Thoracic aorta (tissue), 2 donors: ENCODE measurements around the gene BBOF1. TPM values are rescaled to one million over a fixed set of nuclear protein-coding genes. Genes with fewer than 3 reads are reported as not detected.

ENCODE experiments used
- ATAC-seq: fragments of 150-250 bp; one replicate; pipeline ENCODE4 v1.8.0; 2017; ENCODE audit warnings: low read depth; ENCODE audit not compliant: insufficient number of reproducible peaks, low FRiP score
- DNase-seq: peaks from one replicate; pipeline ENCODE4 v3.0.0-alpha.2; 2020; ENCODE audit warnings: low spot score
- H3K27ac ChIP-seq, 2 donors: fragments of 200-600 bp; sonication (generic); 1 replicate in 1 of 2; 2 replicates in 1 of 2; pipeline ENCODE4 v1.5.1; 2016; ENCODE audit warnings: mild to moderate bottlenecking in 2 of 2, moderate library complexity in 2 of 2
- H3K27me3 ChIP-seq: fragments of 200-600 bp; sonication (generic); replicated peaks from 2 replicates; pipeline ENCODE4 v1.6.0; 2016; ENCODE audit warnings: mild to moderate bottlenecking; ENCODE audit not compliant: insufficient read depth
- H3K36me3 ChIP-seq: fragments of 200-600 bp; sonication (generic); one replicate; pipeline ENCODE4 v1.5.1; 2016
- H3K4me1 ChIP-seq, 2 donors: fragments of 200-600 bp; sonication (generic); 1 replicate in 1 of 2; 2 replicates in 1 of 2; pipeline versions ENCODE4 v1.5.1 to v1.6.0; 2016; ENCODE audit warnings: low read depth in 2 of 2, mild to moderate bottlenecking in 1 of 2; ENCODE audit not compliant: control insufficient read depth in 1 of 2
- H3K4me3 ChIP-seq: fragments of 200-600 bp; sonication (generic); 2 replicates; pipeline ENCODE4 v1.5.1; 2016; ENCODE audit warnings: mild to moderate bottlenecking
- H3K9me3 ChIP-seq: fragments of 200-600 bp; sonication (generic); 2 replicates; pipeline ENCODE4 v1.5.1; 2016
- total RNA-seq, 2 donors: library from RNA; depleted of rRNA; stranded (reverse); fragments of >200 nt; gene quantifications; one replicate each; pipeline versions ENCODE4 v1.1.0 to v1.2.3, GENCODE V29; 2016
- TF ChIP-seq, protein P1 (sequence below): fragments of 200-600 bp; sonication (generic); IDR thresholded peaks from one replicate; pipeline ENCODE4 v1.5.1; 2019; ENCODE audit warnings: antibody characterized with exemption

BBOF1 gene
- total RNA-seq, 2 donors from 2014 or later: 4.7 to 5.6 TPM

DNA sequence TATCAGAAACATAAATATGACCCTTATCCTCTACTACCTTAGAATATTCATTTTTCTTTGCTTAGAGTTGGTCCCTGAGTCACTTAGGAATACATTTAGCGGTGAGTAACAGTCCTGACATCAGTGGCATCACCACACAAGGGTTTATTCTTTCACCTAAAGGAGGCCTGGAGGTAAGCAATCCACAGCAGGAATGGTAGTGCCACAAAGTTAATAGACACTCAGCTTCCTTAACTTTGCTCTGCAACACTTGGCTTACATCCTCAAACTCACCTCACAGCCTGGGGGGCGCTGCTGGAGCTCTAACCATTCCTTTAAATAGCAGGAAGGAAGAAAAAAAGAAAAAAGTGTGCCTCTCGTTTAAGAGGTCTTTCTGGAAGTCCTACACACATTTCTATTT, 29.1 kb downstream of the BBOF1 start:
- ATAC-seq (no peak), DNase-seq (no peak)
- no peaks in the 10 kb centered on the region for H3K36me3 ChIP-seq
- no peak overlapping the region for H3K4me3 ChIP-seq
- H3K27ac ChIP-seq: no peak overlapping the region
- TF ChIP-seq, protein P1, sequence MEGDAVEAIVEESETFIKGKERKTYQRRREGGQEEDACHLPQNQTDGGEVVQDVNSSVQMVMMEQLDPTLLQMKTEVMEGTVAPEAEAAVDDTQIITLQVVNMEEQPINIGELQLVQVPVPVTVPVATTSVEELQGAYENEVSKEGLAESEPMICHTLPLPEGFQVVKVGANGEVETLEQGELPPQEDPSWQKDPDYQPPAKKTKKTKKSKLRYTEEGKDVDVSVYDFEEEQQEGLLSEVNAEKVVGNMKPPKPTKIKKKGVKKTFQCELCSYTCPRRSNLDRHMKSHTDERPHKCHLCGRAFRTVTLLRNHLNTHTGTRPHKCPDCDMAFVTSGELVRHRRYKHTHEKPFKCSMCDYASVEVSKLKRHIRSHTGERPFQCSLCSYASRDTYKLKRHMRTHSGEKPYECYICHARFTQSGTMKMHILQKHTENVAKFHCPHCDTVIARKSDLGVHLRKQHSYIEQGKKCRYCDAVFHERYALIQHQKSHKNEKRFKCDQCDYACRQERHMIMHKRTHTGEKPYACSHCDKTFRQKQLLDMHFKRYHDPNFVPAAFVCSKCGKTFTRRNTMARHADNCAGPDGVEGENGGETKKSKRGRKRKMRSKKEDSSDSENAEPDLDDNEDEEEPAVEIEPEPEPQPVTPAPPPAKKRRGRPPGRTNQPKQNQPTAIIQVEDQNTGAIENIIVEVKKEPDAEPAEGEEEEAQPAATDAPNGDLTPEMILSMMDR: no peak
- no peaks in the 10 kb centered on the region for H3K9me3 ChIP-seq
- no peaks in the 10 kb centered on the region for H3K4me1 ChIP-seq
- H3K27me3 ChIP-seq: no peaks in the 10 kb centered on the region

DNA sequence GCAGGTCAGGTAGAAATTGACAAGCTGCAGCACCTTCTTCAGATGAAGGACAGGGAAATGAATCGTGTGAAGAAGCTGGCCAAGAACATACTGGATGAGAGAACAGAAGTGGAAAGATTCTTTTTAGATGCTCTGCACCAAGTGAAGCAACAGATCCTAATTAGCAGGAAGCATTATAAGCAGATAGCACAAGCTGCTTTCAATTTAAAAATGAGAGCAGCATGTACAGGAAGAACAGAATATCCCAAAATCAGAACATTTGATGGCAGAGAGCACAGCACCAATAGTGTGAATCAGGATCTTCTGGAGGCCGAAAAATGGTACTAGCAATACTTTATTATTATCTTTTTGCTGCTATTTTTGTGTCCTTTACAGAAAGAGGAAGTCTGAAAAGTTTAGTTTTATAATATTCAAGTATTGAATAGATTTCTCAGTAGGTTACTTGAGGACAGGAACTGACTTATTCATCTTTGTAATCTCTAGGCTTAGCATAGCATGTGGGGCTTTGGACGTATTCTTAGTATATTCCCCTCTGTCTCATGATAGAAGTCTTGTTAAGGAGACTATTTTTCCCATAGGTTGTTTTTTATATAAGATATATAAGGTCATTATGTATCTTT, 30.8 kb downstream of the BBOF1 start:
- DNase-seq (no peak), ATAC-seq (no peak)
- H3K4me1 ChIP-seq: no peaks in the 10 kb centered on the region
- no peak overlapping the region for H3K27ac ChIP-seq
- no peak overlapping the region for H3K4me3 ChIP-seq
- H3K27me3 ChIP-seq: no peaks in the 10 kb centered on the region
- TF ChIP-seq, protein P1: no peak
- H3K36me3 ChIP-seq: no peaks in the 10 kb centered on the region
- H3K9me3 ChIP-seq: no peaks in the 10 kb centered on the region

DNA sequence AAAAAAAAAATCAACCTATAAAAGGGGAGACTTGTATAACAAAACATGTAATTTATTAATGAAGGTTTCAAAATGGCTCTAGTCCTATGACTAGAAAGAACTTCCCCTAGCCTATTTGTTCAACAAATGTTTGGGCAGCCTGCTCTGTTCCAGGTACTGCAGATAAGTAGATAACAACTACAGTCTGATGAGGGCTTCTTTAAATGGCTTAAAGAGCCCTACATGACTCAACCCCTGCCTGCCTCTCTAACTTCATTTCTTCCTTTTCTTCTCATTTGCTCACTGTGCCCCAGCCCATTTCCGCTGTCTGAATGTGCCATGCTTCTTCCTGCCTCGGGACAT, 43.6 kb downstream of the BBOF1 start:
- no peak overlapping the region for H3K4me3 ChIP-seq
- H3K27ac ChIP-seq: no peak overlapping the region
- H3K27me3 ChIP-seq: no peaks in the 10 kb centered on the region
- H3K36me3 ChIP-seq: peaks cover 61% of the 10 kb centered on the region
- TF ChIP-seq, protein P1: no peak
- H3K4me1 ChIP-seq: no peaks in the 10 kb centered on the region
- no peaks in the 10 kb centered on the region for H3K9me3 ChIP-seq
- ATAC-seq (no peak), DNase-seq (no peak)

- ATAC-seq: no peak
- H3K4me1 ChIP-seq: no peaks in the 10 kb centered on the region
- H3K9me3 ChIP-seq: no peaks in the 10 kb centered on the region
- TF ChIP-seq, protein P1: no peak
- no peaks in the 10 kb centered on the region for H3K27me3 ChIP-seq
- no peak for DNase-seq
- H3K27ac ChIP-seq: no peak overlapping the region
- H3K4me3 ChIP-seq: no peak overlapping the region
- peaks cover 67% of the 10 kb centered on the region for H3K36me3 ChIP-seq
These were observed 45.3 kb downstream of the BBOF1 start for GRCh38 chr14:74064426-74064825.

DNA sequence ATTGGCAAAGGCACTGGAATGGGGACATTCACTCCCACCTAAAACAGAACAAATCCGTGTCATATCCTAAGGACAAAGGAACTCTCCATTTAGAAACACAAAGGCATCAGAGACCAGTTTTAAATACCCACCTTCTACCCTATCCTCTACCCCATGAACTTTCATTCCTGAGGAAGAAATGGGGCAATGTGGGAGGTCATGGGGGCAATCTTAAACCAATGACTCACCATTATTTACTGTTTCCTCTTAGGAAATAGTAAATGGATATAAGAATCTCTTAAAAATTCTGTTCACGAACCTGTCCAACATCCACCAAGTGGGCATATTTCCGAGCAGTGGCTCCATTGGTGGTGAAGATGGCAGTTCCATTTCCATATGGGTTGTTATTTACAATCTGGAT, 45.7 kb downstream of the BBOF1 start:
- peaks cover 69% of the 10 kb centered on the region for H3K36me3 ChIP-seq
- no peak overlapping the region for H3K4me3 ChIP-seq
- H3K27ac ChIP-seq: no peak overlapping the region
- no peaks in the 10 kb centered on the region for H3K27me3 ChIP-seq
- H3K9me3 ChIP-seq: no peaks in the 10 kb centered on the region
- DNase-seq (no peak), ATAC-seq (no peak)
- no peaks in the 10 kb centered on the region for H3K4me1 ChIP-seq
- TF ChIP-seq, protein P1: no peak
